GM18519 (cell line): Measurements from ENCODE around the gene PTPRD.

Experiments
- ATAC-seq: cut with Tn5 transposase; IDR thresholded peaks from one replicate; pipeline ENCODE4 v1.9.1; 2021; ENCODE audit warnings: mild to moderate bottlenecking, moderate library complexity; ENCODE audit not compliant: unreplicated experiment, low FRiP score

Gene PTPRD

GRCh38 chr9:8457055-8457454 lies 2155.7 kb downstream of the PTPRD start:
- ATAC-seq: no peak

- no peak for ATAC-seq
Measured at GRCh38 chr9:8456344-8456743, 2156.5 kb downstream of the PTPRD start.

GRCh38 chr9:8450810-8451545 lies 2161.8 kb downstream of the PTPRD start:
- no peak for ATAC-seq

- no peak for ATAC-seq
Measured at GRCh38 chr9:8448226-8448625, 2164.6 kb downstream of the PTPRD start.

DNA sequence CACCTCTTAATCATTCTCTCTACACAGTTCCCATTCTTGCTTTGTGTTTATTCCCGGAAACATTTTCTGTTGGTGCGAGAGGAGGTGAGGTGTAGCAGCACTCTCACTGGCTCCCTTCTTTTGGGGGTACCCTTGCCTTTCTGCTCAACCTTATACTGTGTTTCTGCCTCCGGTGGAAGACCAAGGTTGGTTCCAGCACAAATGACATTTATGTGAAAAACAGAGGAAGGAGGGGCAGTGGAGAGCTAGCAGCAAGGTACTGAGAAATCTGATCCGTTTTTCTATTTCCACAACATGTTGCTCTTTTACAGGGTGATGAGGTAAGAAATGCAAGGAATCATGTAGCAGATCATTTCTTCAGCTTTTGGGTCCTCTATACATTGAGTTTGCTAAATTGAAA lies 2165.2 kb downstream of the PTPRD start:
- no peak for ATAC-seq

GRCh38 chr9:8437876-8438275 lies 2174.9 kb downstream of the PTPRD start:
- no peak for ATAC-seq

GRCh38 chr9:8437259-8437658 lies 2175.5 kb downstream of the PTPRD start:
- no peak for ATAC-seq

DNA sequence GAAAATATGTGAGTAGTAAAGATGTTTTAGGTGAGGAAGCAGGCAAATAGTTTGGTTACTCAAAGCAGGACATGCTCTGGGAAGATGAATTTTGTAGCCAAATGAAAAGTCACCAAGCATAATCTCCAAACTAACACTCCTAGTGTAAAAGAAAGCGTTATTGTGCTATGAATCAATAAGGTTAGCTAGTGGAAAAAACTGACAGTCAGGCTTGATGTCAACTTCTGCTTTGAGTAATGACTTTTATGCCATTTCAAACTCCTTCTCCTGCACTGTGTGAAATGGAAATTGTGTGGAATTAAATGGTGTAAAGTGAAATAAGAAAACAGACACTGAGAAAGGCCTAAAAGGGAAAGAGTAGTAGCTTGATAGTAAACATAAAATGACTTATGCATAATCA lies 2176.0 kb downstream of the PTPRD start:
- ATAC-seq: no peak

GRCh38 chr9:8434621-8435020 lies 2178.2 kb downstream of the PTPRD start:
- ATAC-seq: no peak

DNA sequence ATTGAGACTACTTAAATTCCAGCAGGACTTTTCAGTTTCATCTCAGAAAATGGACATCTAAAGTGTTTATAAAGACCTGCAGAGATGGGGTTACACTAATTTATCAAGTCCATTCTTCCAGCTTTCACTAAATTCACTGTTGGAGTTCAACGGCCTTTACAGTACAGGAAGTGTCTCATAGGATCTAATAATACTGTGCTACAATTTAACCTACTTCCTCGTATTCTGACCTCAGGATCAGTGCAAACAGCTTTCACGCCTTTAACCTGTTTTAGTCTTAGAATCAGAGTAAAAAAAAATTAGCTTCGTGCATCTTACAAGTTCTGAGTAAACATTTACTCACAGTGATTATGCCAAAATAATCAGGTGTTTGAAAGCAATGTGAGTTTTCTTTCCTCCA lies 2180.6 kb downstream of the PTPRD start:
- no peak for ATAC-seq

DNA sequence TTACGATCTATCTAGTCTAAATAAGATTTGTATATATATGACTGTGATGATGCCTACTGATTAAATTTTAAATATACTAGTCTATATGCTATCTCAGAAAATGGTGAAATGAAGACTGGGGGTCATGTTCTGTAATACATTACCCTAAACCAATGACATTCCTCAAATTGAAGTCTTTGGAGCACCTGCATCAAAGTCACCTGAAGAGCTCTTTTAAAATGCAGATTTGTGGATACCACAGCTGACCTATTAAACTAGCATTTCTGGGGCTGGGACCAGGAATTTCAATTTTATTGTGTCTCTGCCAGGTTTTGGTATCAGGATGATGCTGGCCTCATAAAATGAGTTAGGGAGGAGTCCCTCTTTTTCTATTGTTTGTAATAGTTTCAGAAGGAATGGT lies 2181.3 kb downstream of the PTPRD start:
- no peak for ATAC-seq

GRCh38 chr9:8430945-8431344 lies 2181.9 kb downstream of the PTPRD start:
- ATAC-seq: no peak

- no peak for ATAC-seq
Measured at GRCh38 chr9:8429768-8430167, 2183.0 kb downstream of the PTPRD start.

DNA sequence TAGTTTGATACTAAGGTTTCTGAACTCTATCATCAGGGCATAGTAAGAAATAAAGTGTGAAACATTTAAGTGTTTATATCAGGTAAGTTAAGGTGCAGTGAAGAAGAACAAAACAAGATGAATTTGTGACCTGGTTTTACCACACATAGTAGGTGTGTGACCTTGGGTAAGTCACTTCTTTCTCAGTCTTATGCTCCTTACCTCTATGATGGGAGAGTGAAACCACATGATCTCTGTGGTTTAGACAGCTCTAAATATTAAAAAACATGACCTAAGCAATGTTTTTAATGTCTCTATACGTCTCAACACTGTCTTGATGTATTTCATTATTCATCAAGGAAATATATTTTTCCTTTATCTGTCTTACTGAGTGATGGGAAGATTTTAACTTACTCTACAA lies 2183.6 kb downstream of the PTPRD start:
- no peak for ATAC-seq

- ATAC-seq: no peak
Measured at GRCh38 chr9:8428389-8428788, 2184.4 kb downstream of the PTPRD start.

GRCh38 chr9:8424786-8425410 lies 2187.9 kb downstream of the PTPRD start:
- ATAC-seq: no peak

GRCh38 chr9:8420416-8420815 lies 2192.4 kb downstream of the PTPRD start:
- ATAC-seq: no peak

GRCh38 chr9:8419596-8420275 lies 2193.1 kb downstream of the PTPRD start:
- no peak for ATAC-seq

DNA sequence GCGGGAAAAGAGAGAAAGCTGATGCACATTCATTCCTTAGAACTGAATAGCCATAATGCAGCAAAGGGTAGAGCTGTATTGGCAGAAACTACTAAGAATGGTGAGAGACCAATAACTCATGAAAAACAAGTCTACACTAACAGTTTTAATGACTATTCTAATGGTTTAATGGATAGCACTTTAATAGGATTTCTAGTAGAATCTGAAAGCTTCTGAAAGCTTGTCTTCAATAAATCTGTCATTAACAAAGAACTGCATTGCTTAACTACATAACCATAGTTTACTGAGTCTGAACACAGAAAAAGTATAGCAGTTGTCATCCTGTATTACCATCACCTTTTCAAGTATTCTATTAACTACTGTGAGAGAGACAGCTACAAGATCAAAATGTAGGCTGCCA lies 2195.5 kb downstream of the PTPRD start:
- no peak for ATAC-seq

DNA sequence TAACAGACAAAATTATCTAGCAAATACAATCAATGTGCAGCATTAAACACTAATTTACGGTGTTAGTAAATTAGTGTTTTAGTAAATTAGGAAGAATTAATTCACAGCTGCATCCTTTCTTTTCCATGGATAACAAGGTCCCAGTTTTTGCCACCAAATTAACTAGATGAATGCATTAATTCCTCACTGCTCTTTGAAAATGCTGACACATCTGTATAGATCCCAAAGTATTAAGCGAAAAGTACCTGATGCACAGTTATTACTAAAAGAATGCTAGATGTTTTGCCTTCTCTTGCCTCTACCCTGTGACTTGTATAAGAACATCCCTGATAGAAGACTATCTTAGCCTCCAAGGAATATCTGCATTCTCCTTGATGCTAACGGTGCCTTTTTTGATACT lies 2200.5 kb downstream of the PTPRD start:
- no peak for ATAC-seq

- no peak for ATAC-seq
Measured at GRCh38 chr9:8408575-8409190, 2204.1 kb downstream of the PTPRD start.
